Measurements from ENCODE around the gene PTPRN2. TPM values are rescaled to one million over a fixed set of nuclear protein-coding genes. Genes with fewer than 3 reads are reported as not detected.
"Not testable (repeated sequence)": the region's sequence is repeated elsewhere in the genome, so short reads cannot be mapped to it uniquely, and the experiment has no call there.

PTPRN2 gene
- total RNA-seq, 1 experiment from 2014 or later: 0.11 TPM

GRCh38 chr7:158387546-158387891 lies 200.1 kb downstream of the PTPRN2 start:
- intact Hi-C loops (cut with micrococcal nuclease; ENCODE audit: unreplicated experiment): no loop called here
- no peak overlapping the region for H3K4me3 ChIP-seq (ENCODE audit: low read depth, low read length, poor library complexity, severe bottlenecking)
- H3K27ac ChIP-seq (ENCODE audit: low read depth, low read length, poor library complexity, severe bottlenecking): no peak overlapping the region
- ChIA-PET CTCF (no interaction called here), POLR2A (ENCODE audit: low non-redundant PET) (interaction anchor here (0.6 kb wide), 1 partner anchor 1592 kb away, joined by 4 read pairs; no protein-coding TSS in a partner anchor)
- H3K36me3 ChIP-seq (ENCODE audit: insufficient read depth, low read length, poor library complexity, severe bottlenecking): no peaks in the 10 kb centered on the region
- no peaks in the 10 kb centered on the region for H3K4me1 ChIP-seq (ENCODE audit: insufficient read depth, low read length, poor library complexity, severe bottlenecking)
- DNase-seq (ENCODE audit: low spot score): no peak
- BruUV-seq (replicated peaks): no TSS peak
- no peaks in the 10 kb centered on the region for H3K9me3 ChIP-seq (ENCODE audit: low read depth, low read length, poor library complexity, severe bottlenecking)
- no peak for TF ChIP-seq CTCF (conservative IDR thresholded peaks at IDR 0.05; ENCODE audit: low read depth, low read length)
- peaks cover 10% of the 10 kb centered on the region for H3K27me3 ChIP-seq (replicated peaks; ENCODE audit: insufficient read depth, low read depth, low read length, poor library complexity)

- ChIA-PET CTCF (no interaction called here), POLR2A (ENCODE audit: low non-redundant PET) (interaction anchor here (0.6 kb wide), 1 partner anchor 1591 kb away, joined by 4 read pairs; no protein-coding TSS in a partner anchor)
- no TSS peak for BruUV-seq (replicated peaks)
- intact Hi-C loops (cut with micrococcal nuclease; ENCODE audit: unreplicated experiment): no loop called here
- H3K4me3 ChIP-seq (ENCODE audit: low read depth, low read length, poor library complexity, severe bottlenecking): no peak overlapping the region
- no peaks in the 10 kb centered on the region for H3K4me1 ChIP-seq (ENCODE audit: insufficient read depth, low read length, poor library complexity, severe bottlenecking)
- no peaks in the 10 kb centered on the region for H3K9me3 ChIP-seq (ENCODE audit: low read depth, low read length, poor library complexity, severe bottlenecking)
- peaks cover 10% of the 10 kb centered on the region for H3K27me3 ChIP-seq (replicated peaks; ENCODE audit: insufficient read depth, low read depth, low read length, poor library complexity)
- H3K27ac ChIP-seq (ENCODE audit: low read depth, low read length, poor library complexity, severe bottlenecking): no peak overlapping the region
- H3K36me3 ChIP-seq (ENCODE audit: insufficient read depth, low read length, poor library complexity, severe bottlenecking): no peaks in the 10 kb centered on the region
- TF ChIP-seq EZH2 (IDR thresholded peaks at IDR 0.05; ENCODE audit: borderline replicate concordance, low read depth, low read length, poor library complexity, severe bottlenecking) (no peak), CTCF (conservative IDR thresholded peaks at IDR 0.05; ENCODE audit: low read depth, low read length) (no peak)
- DNase-seq (ENCODE audit: low spot score): no peak
Observed at GRCh38 chr7:158386866-158387545, 200.6 kb downstream of the PTPRN2 start.

- POLR2A ChIA-PET (ENCODE audit: low non-redundant PET): no interaction called here
- H3K27ac ChIP-seq (ENCODE audit: low read depth, low read length, poor library complexity, severe bottlenecking): no peak overlapping the region
- H3K9me3 ChIP-seq (ENCODE audit: low read depth, low read length, poor library complexity, severe bottlenecking): no peaks in the 10 kb centered on the region
- no peaks in the 10 kb centered on the region for H3K4me1 ChIP-seq (ENCODE audit: insufficient read depth, low read length, poor library complexity, severe bottlenecking)
- BruUV-seq (replicated peaks): no TSS peak
- CTCF ChIA-PET: no interaction called here
- H3K36me3 ChIP-seq (ENCODE audit: insufficient read depth, low read length, poor library complexity, severe bottlenecking): no peaks in the 10 kb centered on the region
- intact Hi-C loops (cut with micrococcal nuclease; ENCODE audit: unreplicated experiment): no loop called here
- H3K4me3 ChIP-seq (ENCODE audit: low read depth, low read length, poor library complexity, severe bottlenecking): no peak overlapping the region
- H3K27me3 ChIP-seq (replicated peaks; ENCODE audit: insufficient read depth, low read depth, low read length, poor library complexity): peaks cover 10% of the 10 kb centered on the region
- no peak for DNase-seq (ENCODE audit: low spot score)
- TF ChIP-seq CTCF (conservative IDR thresholded peaks at IDR 0.05; ENCODE audit: low read depth, low read length) (no peak), EZH2 (IDR thresholded peaks at IDR 0.05; ENCODE audit: borderline replicate concordance, low read depth, low read length, poor library complexity, severe bottlenecking) (no peak)
Observed at GRCh38 chr7:158386355-158386618, 201.3 kb downstream of the PTPRN2 start.

GRCh38 chr7:158385496-158386354 lies 201.9 kb downstream of the PTPRN2 start:
- POLR2A ChIA-PET (ENCODE audit: low non-redundant PET); DNase-seq (ENCODE audit: low spot score); H3K4me3 ChIP-seq (ENCODE audit: low read depth, low read length, poor library complexity, severe bottlenecking); H3K9me3 ChIP-seq (ENCODE audit: low read depth, low read length, poor library complexity, severe bottlenecking); BruUV-seq (replicated peaks); intact Hi-C loops (cut with micrococcal nuclease; ENCODE audit: unreplicated experiment); H3K36me3 ChIP-seq (ENCODE audit: insufficient read depth, low read length, poor library complexity, severe bottlenecking); CTCF ChIA-PET; H3K4me1 ChIP-seq (ENCODE audit: insufficient read depth, low read length, poor library complexity, severe bottlenecking); H3K27ac ChIP-seq (ENCODE audit: low read depth, low read length, poor library complexity, severe bottlenecking): not testable (repeated sequence)
- H3K27me3 ChIP-seq (replicated peaks; ENCODE audit: insufficient read depth, low read depth, low read length, poor library complexity): peaks cover 10% of the 10 kb centered on the region

Measured in A673 (cell line).